SK-N-DZ (cell line): ENCODE data around the gene EBF3.

Source experiments
- DNase-seq: peaks from one replicate; pipeline ENCODE4 v3.0.0-alpha.2; 2015; ENCODE audit warnings: low spot score

EBF3 gene

DNA sequence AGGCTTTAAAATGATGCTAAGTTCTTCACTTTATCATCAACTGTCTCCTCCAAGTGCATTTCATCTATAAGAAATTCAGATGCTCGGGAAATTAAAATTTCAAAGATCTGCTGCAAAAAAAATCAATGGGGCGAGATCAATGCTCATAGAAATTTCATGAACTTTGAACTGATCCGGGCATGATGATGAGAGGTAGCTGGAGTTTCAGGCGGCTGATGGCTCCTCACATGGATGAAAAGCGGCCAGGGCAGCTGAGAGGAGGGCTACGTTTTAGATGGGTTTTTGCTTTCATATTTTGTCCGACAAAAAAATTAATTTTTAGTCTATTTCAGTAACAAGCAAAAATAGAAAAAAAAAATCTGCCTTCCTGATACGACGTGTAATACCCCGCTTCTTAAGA is 109.9 kb downstream of the EBF3 start:
- no peak for DNase-seq

DNA sequence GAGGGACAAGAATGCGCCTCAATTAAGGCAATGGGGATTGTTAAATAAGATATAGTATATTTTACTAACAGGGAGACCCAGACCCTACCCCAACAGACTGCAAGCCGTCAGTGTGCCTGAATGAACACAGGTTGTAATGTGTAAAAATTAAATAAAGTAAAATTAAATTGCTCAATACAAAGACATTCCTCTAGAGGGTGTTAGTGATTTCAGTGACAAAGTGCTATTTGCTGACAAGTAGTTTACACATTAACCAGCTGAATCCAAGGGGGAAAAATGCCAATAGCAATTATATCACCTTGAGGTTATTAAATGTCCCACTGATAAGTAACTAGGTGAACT is 110.5 kb downstream of the EBF3 start:
- no peak for DNase-seq

DNA sequence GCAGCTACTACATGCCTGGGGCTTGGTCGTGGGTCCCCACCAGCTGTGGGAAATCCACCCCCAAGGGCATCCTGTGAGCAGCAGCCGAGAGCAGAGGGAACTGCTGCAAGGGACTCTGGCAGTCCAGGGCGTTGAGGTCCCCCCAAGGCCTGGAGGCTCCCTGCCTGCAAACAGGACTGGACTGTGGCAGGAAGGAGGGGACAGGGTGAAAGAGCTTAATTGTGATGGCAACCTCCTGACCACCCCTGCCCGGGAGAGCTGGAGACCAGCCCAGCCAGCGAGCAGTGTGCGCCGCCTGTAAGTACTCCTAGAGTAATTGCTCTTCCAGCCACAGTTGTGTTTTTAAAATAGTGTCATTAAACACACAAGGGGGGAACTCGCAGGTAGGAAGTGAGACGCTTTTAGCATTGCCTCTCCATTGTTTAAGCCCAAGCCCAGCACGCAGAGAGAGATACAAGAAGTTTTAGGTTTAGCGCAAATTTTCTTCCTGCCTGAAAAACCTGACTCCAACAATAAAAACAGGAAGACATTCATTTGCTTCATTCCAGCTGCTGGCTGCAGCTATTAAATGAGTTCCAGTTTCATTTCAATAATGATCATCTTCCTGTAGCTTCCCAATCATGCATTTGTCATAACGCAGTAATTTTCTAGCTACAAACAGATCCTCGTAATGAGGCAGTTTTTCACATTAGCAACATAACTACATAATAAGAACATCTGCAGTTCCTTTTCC is 111.1 kb downstream of the EBF3 start:
- DNase-seq: no peak

DNA sequence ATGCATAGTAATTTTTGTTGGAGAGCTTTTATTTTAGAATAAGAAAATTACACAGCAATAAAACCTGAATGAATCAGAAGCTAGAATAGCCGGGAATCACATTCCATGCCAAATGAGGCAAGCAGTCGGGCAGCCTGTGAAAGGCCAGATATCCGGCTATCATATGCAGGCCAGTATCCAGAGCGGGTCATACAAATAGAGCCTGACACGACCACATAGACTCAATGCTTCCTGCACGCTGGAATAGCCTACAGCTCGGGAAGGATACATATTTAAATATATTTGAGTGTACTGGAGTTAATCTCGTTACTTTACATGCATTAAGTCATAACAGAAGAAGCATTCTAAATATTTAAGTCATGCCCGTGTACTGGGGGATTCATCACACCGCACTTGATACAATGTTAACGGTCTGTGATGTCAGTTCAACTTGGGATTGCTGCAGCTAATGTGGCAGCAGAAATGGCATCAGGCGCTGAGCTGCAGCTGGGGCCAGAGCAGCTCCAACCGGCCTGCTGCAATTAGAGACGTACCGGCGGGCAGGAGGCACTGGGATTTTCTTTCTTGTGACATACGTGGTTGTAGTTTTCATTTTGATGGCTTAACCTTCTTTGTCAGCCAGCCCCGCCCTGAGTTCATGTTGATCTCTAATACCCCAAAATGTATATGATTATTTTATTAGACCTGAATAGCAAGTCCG is 112.0 kb downstream of the EBF3 start:
- no peak for DNase-seq

DNA sequence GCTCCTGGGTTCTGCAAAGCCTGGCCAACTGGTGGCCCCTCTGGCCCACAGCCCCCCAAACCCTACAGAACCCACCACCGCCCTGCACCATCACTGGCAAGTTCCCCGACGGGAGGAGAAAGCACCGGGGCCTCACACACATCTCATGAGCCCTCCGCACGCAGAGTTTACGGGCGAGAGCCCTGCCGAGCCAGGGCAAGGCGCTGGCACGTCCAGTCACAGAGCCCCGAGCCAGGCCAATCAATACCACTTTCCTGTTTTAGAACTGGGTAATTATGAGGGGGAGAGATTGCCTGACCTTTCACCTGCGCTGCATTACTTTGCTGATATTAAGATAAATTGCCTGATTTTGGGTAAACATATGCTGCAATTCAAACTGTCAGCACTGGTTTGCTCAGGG is 113.3 kb downstream of the EBF3 start:
- DNase-seq: peak; percentile 59

DNA sequence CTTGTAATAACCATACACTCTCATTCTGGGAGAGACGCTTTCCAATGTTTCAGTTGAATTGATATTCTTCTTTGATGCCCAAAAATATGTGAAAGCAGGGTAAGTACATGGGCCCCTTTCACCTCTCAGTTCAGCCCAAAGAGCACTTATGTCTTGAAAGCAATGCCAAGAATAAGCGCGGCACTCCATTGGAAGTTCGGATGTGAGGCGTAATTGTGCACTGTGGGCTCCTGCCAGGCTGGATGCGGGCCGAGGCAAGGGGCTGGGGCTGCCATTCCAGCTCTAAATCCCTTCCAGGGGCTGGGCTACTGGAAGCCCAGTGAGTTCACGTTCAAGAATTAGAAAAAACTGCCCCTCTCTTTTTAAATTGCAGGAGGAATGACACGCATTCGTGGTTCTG is 113.8 kb downstream of the EBF3 start:
- no peak for DNase-seq

DNA sequence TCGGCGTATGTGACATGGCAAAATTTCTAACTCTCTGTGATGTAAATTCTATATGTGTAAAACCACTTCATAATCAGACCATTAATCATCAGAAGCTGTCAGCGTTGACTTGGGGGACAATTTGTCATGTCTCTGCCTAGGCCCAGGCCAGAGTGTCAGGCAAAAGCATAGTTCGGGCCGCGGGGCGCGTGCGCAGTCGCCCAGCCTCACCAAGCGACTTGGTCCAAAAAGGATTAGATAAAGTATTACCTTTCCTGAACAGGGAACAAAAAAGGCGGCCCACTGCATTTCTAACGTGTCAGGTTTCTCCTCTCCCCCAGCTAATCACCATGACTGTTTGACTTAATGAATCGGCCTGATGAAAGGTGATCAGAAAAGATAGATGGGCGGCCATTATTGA is 114.2 kb downstream of the EBF3 start:
- DNase-seq: no peak

DNA sequence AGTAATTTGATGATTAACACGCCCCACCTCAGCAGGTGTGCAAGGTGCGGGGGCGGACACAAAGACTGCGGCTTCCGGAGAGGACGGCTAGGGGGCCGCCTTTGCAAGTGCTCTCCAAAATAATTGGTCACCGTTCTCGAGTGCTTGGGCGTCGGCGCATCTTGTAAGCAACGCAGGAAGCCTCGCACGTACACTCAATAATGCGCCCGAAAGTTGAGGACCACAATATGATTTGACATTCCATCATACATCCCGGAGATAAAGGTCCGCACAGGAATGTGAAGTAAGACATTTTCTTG is 114.7 kb downstream of the EBF3 start:
- DNase-seq: no peak

DNA sequence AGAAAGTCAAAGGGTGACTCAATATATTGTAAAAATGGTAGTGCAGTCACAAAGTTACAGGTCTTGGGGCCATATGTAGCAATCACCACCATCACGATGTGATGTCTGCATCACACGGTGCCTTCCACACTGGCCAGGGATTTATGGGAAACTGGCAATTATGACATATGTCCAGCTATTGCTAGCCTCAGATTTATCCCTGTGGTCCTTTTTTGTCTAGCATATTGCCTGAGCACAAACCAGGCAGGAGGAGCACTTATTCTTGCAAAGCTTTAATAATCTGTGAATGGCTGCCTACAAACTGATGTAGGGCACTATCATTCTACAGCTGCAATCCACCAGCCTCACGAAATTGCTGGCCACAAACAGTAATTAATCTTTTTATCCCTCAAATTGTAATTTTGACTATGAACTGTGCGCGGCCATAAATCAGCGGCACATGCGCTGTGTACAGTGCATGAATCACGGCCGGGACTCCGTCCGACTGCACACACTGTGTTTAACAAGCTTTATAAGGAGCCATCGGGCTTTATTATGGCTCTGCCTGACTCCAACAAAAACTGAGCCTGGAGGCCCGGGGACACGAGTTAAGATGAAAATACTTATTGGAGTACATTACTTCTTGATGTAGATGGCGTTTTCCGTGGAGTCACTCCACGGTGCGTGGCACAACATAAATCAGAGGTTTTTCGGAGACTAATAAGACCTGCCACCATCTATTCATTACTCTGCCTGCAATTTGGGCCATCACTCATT is 115.2 kb downstream of the EBF3 start:
- DNase-seq: no peak

DNA sequence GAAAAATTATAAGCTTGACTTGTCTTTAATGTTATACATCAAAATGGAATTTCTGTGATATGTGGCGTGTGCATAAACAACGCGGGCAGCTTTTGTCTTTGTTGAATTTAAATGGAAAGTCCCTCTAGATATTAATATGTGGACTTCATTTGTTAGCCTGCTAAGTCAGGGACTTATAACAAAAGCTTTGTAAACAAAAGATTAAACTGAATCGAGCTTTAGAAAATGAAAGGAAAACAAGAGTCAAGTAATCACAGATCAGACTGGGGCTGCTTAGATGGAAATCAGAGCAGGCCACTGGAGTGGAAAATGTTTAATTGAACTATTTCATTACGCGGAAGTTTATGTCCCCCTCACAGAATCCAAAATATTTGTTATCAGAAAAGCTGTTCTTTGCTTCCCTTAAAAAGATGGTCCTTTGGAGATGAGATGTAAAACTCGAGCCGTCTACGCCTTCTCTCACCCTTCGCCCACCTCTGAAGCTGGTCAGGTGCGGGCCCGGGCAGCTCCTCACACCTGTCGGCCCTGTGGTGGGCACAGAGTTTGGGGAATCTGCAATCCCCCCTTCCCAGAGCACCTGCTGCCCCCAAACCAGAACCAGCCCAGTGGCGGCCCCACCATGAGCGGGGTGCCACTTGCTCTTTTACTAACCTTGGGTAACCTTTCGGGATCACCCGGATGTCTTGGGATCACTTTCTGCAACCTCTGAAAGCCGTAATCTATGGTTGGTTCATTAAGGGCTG is 116.2 kb downstream of the EBF3 start:
- DNase-seq: no peak

DNA sequence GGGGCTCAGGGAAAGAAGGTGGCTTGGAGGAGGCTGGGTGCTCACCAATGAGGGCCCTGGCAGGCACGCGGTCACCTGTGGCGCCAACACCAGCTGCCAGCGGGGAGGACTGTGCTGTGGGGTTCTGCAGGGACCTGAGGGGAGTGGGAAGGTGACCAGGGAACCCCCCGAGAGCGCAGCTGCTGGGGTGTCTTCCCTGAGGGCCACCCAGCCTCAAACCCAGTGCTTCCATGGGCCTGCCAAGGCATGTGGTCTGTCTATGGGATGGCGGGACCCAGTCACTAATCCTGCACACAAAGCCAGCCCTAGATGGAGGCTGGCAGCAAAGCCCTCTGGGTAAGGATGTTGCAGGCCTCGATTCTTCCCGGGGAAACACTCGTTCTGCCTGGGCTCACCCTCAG is 117.1 kb downstream of the EBF3 start:
- DNase-seq: no peak

DNA sequence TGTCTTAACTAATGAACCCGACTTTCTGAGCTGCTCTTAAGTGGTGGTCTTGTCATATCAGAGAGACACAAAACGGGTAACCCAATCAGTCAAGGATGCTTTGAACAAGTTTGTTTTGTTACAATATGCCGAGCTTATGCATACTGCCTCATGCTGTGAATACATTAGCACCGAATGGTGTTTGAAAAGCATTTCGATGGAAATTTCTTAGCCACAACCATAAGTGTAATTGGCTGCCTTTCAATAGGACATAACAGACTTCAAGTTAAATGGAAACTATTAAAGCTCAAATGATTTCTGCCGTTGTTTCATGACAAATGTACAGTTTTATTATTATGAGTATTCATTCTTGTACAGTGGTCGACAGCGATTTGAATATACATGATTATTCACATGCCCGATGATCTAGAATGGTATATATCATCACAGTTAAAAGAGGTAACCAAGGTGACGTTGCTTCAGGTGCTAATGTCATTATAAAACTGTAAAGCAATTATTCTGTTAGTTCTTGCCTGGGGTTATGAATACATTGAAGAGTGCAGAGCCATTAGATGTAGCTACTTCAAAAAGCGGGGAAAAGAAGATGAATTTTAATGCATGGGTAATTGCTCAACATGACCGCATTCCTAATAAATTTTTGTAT is 118.8 kb downstream of the EBF3 start:
- no peak for DNase-seq

DNA sequence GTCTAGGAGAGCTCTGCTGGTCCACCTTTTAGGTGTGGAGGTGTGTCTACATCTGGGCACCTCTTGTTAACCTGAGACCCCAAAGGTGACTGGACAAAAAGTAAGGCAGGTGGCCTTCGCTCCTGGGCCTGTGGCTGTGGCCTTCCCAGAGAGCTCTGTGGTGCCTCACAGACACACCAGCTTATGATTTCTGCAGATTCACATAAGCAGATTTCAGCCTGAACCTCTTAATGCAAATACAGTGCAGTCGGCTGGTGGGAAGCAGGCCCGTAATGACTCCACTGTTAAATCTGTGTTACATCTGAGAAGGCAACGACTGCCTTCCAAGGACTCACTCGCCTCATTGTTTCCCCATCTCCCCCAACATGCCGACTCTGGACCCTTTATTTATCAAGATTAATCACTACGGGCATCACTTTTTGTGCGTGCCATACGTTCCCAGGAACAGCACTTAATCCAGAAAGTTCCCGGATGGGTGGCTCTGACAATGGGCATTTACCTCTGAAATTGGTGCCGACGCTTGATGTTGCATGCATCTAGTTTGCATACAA is 119.8 kb downstream of the EBF3 start:
- no peak for DNase-seq

DNA sequence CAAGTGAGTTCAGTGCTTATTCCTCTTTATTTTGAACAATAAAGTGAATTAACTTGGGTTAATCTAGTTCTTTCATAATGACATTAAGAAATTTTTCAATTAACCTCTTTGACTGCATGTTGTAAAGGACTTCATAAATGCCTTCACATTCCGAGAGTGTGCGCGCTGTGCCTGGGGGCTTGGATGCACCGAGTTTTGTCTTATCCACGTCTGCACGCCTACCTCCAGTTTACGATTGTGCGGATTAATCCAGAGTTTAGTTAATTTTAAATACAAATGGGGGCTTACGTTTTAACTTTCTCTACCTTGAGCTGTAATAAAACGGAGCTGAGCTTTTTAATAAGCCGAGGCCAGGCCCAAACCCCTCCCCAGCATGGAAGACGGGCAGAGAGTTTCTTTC is 120.4 kb downstream of the EBF3 start:
- no peak for DNase-seq

DNA sequence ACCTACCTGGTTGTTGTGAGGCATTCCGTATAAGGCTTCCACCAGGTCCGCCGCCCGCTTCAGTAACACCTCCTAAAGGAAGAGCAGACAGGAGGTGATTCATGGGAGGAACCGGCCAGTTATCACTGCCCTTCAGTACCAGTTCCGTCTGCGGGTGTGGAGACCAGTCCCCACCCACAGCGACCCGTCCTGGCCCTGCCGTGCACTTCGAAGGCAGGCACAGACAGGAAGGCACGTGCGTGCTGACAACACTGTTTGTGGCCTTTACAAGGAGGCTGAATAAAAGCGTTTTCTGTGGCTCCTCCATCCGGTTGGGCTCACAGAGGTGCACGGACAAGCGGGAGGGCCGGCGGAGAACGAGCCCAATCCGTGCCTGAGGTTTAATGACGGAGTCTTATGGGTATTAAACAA is 120.9 kb downstream of the EBF3 start:
- DNase-seq: no peak

DNA sequence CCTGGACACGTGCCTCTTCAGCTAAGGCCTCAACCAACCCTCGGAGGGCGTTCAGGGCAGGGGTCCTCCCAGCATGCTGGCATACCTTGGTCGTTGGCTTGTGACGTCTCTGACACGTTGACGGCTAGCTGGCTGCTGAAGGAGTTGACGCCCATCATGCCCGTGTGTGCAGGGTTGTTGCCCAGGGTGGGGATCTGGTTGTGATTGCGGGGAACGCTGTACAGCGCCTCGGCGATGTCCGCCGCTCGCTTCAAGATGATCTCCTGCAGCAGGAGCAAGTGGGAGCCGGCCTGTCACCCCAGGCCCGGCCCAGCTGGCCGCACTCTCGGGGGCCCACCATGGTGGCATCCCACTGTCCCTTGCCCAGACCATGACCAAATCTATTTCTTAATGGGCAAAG is 122.0 kb downstream of the EBF3 start:
- DNase-seq: no peak

DNA sequence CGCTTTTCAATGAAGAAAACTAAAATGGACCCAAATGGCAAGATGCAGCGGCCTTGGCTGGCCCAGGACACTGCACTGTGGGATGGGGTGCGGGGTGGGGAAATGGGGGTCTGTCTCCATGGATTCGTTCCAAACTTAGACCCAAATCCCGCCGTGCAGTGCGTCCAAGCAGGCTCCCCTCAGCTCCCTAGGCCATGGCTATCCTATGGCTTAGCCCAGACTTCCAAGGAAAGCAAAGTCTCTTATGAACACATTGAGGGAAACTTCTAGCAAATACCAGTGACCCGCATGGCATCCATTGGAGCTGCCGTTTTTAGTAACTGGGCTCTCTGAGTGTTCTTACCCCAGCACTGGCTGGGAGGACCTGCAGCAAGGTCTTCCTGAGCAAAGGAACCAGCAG is 122.5 kb downstream of the EBF3 start:
- DNase-seq: no peak

DNA sequence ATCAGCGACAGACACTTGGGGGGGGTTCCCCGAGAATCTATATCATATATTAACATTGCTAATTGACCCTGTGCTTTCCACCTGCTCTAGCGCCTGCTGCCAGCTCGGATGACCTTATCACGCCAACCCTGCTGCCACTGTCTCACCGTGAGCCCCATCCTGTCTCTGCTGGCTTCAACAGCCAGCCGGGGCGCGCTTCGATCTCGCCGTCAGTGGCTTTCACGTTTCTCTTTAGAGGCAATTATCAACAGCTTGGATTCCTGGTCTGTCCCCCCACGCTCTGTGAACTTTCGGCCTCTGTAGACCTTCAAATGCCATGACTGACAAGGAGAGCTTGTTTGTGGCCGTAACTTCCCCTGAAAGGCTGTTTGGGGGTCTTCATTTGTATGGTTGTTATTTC is 123.0 kb downstream of the EBF3 start:
- no peak for DNase-seq

DNA sequence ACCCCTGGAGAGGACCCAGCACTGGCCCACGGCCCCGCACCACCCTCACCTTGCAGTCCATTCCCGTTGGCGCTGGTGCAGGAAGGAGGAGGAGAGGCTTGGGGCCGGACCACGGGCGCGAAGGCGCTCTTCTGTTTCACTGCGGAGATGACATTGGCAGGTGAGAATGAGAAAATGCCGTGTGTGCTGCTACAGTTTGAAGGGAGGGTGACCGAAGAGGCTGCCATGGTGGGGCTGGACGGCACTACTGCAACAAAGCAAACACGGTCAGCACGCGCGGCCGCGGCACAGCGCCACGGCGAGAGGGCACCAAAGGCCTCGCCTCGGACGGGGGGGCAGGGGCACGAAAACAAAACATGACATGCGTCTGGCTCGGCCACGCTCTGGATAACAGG is 123.9 kb downstream of the EBF3 start:
- no peak for DNase-seq

DNA sequence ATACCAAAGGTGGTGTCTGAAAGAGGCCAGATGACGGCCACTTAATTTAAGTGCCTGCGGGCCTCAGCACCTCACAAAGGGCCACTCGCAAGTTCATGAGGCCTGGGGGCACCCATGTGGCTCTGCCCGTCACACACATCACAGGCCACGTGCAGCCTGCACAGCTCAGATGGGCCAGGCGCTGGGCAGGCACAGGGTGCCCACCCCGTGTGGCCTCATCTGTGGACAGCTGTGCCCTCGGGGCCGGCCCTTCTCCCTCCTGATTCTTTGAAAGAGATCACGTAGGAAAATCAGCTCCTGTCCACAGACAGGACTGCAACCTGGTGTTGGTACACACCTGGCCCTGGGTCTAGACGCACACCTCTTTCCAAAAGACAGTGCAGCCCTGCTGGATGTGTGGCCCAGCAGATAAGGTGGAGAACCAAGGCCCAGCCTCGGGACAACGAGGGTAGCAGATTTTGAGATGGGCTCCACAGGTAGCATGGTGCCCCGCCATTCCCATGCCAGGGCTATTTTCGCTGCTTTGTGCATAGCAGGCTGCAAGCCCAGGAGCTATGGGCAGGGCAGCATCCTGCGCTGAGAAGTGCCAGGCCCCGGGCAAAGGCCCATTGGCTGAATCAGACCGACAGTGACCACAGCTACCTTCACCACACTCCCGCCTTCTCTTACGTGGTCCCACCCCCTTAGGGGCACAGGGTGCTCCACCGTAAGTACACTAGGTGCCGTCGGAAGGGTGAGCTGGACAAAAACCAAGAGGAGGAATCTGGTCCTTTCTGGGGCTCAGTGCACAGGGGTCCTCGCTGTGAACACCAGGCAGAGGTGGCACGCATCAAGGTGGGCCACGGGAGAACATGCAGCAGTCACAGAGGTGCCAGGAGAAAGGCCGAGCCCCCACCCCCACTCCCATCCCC is 124.5 kb downstream of the EBF3 start:
- no peak for DNase-seq

DNA sequence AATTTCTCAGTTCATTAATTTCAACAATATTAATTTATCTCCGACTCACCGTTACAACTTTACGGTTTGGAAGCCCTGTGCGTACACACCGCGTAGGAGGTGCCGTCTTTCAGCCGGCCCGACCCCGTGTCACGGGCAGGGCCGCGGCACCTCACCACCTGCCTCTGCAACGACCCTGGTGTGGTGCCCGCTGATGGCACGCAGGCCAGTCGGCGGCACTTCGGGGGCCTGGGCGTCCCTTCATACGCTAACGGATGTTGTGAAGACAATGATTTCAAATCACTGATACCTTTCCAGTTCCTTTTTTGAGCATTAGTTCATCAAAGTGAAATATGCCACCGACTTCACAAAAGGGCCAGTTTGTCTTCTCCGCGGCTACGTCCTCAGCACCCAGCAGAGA is 125.3 kb downstream of the EBF3 start:
- DNase-seq: no peak
